Parietal lobe (tissue), 1 donor: ENCODE results near the gene TTC39A. TPM values are rescaled to one million over a fixed set of nuclear protein-coding genes. Genes with fewer than 3 reads are reported as not detected.

Source experiments
- total RNA-seq: library from RNA; depleted of rRNA; stranded (reverse); fragments of >200 nt; gene quantifications from one replicate; pipeline ENCODE4 v1.2.3, GENCODE V29; 2014

TTC39A gene
- total RNA-seq: 0.94 TPM

DNA sequence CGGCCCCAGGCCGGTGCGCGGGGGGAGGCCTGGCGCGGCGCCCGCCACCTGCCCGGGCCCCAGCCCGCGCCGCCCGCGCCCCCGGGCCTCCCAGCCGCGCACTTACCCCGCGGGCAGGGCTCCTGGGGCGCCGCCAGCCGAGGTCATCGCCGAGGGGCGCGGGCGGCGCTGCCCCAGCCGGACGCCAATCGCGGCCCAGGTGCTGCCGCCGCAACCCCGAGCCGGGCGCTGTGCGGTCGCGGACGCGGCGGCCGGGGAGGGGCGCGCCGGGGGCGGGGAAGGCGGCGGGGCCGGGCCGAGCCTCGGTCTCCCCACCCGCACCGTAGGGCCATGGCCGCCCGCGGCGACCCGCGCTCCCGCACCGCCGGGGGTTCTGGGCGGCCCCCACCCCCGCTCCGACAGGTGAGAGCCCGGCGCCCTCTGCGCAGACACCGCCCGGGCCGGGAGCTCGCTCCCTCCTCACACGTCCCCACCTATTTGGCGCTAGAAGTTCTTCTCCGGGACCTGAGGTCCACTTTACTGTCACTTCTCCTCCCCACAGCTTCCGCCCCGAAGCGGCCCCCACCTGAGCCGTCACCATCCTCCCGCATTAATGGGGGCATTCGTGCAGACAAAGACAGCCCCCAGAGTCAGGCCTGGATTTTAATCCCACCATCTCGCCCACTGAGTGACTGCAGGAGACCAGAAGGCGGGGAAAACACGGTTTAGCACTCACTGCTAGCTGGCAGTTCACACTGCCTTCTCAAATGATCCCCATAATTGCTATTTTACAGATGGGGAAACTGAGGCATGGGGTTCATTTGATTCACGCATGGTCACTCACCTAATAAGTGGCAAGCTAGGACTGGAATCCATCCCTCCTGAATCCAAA lies at the start of gene TTC39A:
TSS of gene TTC39A (minus strand) at position 232 of the 871 bp plus-strand sequence. CDS start at position 147, 85 bp downstream.

Other genes starting within 250 kb of the TTC39A start
- gene C1orf185, start 228.3 kb downstream of the TTC39A start, total RNA-seq: not detected
- 147 TPM for gene RNF11, start 94.3 kb downstream of the TTC39A start, total RNA-seq
- gene EPS15, start 188.7 kb upstream of the TTC39A start, total RNA-seq: 147 TPM